Measurements from ENCODE around the gene GLI2. TPM values are rescaled to one million over a fixed set of nuclear protein-coding genes. Genes with fewer than 3 reads are reported as not detected.

The GLI2 gene
- total and polyA plus RNA-seq, 2 donors (not counting 1 experiment from before 2014, with no cell fraction given): not detected

GRCh38 chr2:120707816-120708215 is 27.9 kb upstream of the GLI2 start:
- no peak overlapping the region for H3K27ac Mint-ChIP-seq
- no peak overlapping the region for H3K4me2 ChIP-seq (replicated peaks; ENCODE audit: low read depth, low read length, poor library complexity, severe bottlenecking)
- no peaks in the 10 kb centered on the region for H3K36me3 ChIP-seq (replicated peaks in 1 of 2; ENCODE audit: control extremely low read depth in 1 of 2, control insufficient read depth in 1 of 2, extremely low read depth in 1 of 2, insufficient read depth in 2 of 2, low read length in 1 of 2)
- no peak overlapping the region for H3K4me3 Mint-ChIP-seq
- intact Hi-C loops (cut with micrococcal nuclease): no loop called here
- H3K27me3 ChIP-seq (replicated peaks in 1 of 4; ENCODE audit: control extremely low read depth in 1 of 4, control insufficient read depth in 3 of 4, insufficient read depth in 4 of 4, low read length in 3 of 4): no peaks in the 10 kb centered on the region
- no peaks in the 10 kb centered on the region for H3K9me3 Mint-ChIP-seq (ENCODE audit: insufficient read depth)
- WGBS (ENCODE audit: insufficient coverage): no CpG with 5 or more reads among the region's 3 CpGs
- H3K27me3 Mint-ChIP-seq: peaks cover 33% of the 10 kb centered on the region
- ATAC-seq (ENCODE audit: low read depth) (no peak), DNase-seq (no peak)
- H3K4me1 Mint-ChIP-seq: no peaks in the 10 kb centered on the region
- CTCF ChIA-PET: interaction anchor here (1.2 kb wide), 1 partner anchor 12 kb away, joined by 3 read pairs; no protein-coding TSS in a partner anchor
- H3K79me2 ChIP-seq (ENCODE audit: control insufficient read depth, insufficient read depth, low read length): no peaks in the 10 kb centered on the region
- no peak overlapping the region for H3K27ac ChIP-seq (ENCODE audit: low read length in 2 of 2)
- no peak for TF ChIP-seq CTCF (IDR thresholded peaks at IDR 0.05)
- TF ChIP-seq EZH2 (IDR thresholded peaks at IDR 0.05; ENCODE audit: borderline replicate concordance, insufficient read depth, low read depth, low read length, poor library complexity, severe bottlenecking): no peak
- H3K4me1 ChIP-seq (ENCODE audit: control insufficient read depth in 2 of 2, insufficient read depth in 2 of 2, low read length in 2 of 2): no peaks in the 10 kb centered on the region
- H3K4me3 ChIP-seq (ENCODE audit: control extremely low read depth in 1 of 5, extremely low read depth in 1 of 5, insufficient read depth in 1 of 5, low read depth in 2 of 5, low read length in 4 of 5): no peak overlapping the region
- H4K20me1 ChIP-seq (ENCODE audit: control insufficient read depth, insufficient read depth, low read length, poor library complexity, severe bottlenecking): no peaks in the 10 kb centered on the region
- no peak overlapping the region for H3K9ac ChIP-seq (ENCODE audit: low read length)
- H2AFZ ChIP-seq (ENCODE audit: insufficient read depth, low read depth, low read length, poor library complexity, severe bottlenecking): no peak overlapping the region
- POLR2A ChIA-PET: no interaction called here
- no peaks in the 10 kb centered on the region for H3K9me3 ChIP-seq (ENCODE audit: control extremely low read depth in 1 of 3, control insufficient read depth in 2 of 3, insufficient read depth in 1 of 3, low read length in 2 of 3)

GRCh38 chr2:120708944-120709607 is 26.6 kb upstream of the GLI2 start:
- H3K4me3 ChIP-seq (ENCODE audit: control extremely low read depth in 1 of 5, extremely low read depth in 1 of 5, insufficient read depth in 1 of 5, low read depth in 2 of 5, low read length in 4 of 5): no peak overlapping the region
- TF ChIP-seq CTCF (IDR thresholded peaks at IDR 0.05): no peak
- no peak for TF ChIP-seq EZH2 (IDR thresholded peaks at IDR 0.05; ENCODE audit: borderline replicate concordance, insufficient read depth, low read depth, low read length, poor library complexity, severe bottlenecking)
- H3K27me3 ChIP-seq (replicated peaks in 1 of 4; ENCODE audit: control extremely low read depth in 1 of 4, control insufficient read depth in 3 of 4, insufficient read depth in 4 of 4, low read length in 3 of 4): no peaks in the 10 kb centered on the region
- H3K4me3 Mint-ChIP-seq: no peak overlapping the region
- DNase-seq (no peak), ATAC-seq (ENCODE audit: low read depth) (no peak)
- WGBS (ENCODE audit: insufficient coverage): 99% methylated on average over 6 of the region's 14 CpGs
- no peak overlapping the region for H3K27ac ChIP-seq (ENCODE audit: low read length in 2 of 2)
- H3K9ac ChIP-seq (ENCODE audit: low read length): no peak overlapping the region
- H3K79me2 ChIP-seq (ENCODE audit: control insufficient read depth, insufficient read depth, low read length): no peaks in the 10 kb centered on the region
- H3K36me3 ChIP-seq (replicated peaks in 1 of 2; ENCODE audit: control extremely low read depth in 1 of 2, control insufficient read depth in 1 of 2, extremely low read depth in 1 of 2, insufficient read depth in 2 of 2, low read length in 1 of 2): no peaks in the 10 kb centered on the region
- no peaks in the 10 kb centered on the region for H3K9me3 Mint-ChIP-seq (ENCODE audit: insufficient read depth)
- no peaks in the 10 kb centered on the region for H4K20me1 ChIP-seq (ENCODE audit: control insufficient read depth, insufficient read depth, low read length, poor library complexity, severe bottlenecking)
- intact Hi-C loops (cut with micrococcal nuclease): no loop called here
- peaks cover 32% of the 10 kb centered on the region for H3K27me3 Mint-ChIP-seq
- H3K9me3 ChIP-seq (ENCODE audit: control extremely low read depth in 1 of 3, control insufficient read depth in 2 of 3, insufficient read depth in 1 of 3, low read length in 2 of 3): peaks cover 0 to 2% (median 0%) of the 10 kb centered on the region in 3 donors
- no peak overlapping the region for H3K27ac Mint-ChIP-seq
- no peak overlapping the region for H2AFZ ChIP-seq (ENCODE audit: insufficient read depth, low read depth, low read length, poor library complexity, severe bottlenecking)
- H3K4me1 ChIP-seq (ENCODE audit: control insufficient read depth in 2 of 2, insufficient read depth in 2 of 2, low read length in 2 of 2): no peaks in the 10 kb centered on the region
- H3K4me1 Mint-ChIP-seq: no peaks in the 10 kb centered on the region
- ChIA-PET POLR2A (no interaction called here), CTCF (no interaction called here)
- H3K4me2 ChIP-seq (replicated peaks; ENCODE audit: low read depth, low read length, poor library complexity, severe bottlenecking): no peak overlapping the region

All from B cell (primary cell).